ENCODE data around the gene SLC16A9. TPM values are rescaled to one million over a fixed set of nuclear protein-coding genes. Genes with fewer than 3 reads are reported as not detected.
"Not testable (repeated sequence)": the region's sequence is repeated elsewhere in the genome, so short reads cannot be mapped to it uniquely, and the experiment has no call there.

The SLC16A9 gene
- total and polyA plus RNA-seq, 8 donors: 1.5 to 45.9 (median 41.4) TPM

DNA sequence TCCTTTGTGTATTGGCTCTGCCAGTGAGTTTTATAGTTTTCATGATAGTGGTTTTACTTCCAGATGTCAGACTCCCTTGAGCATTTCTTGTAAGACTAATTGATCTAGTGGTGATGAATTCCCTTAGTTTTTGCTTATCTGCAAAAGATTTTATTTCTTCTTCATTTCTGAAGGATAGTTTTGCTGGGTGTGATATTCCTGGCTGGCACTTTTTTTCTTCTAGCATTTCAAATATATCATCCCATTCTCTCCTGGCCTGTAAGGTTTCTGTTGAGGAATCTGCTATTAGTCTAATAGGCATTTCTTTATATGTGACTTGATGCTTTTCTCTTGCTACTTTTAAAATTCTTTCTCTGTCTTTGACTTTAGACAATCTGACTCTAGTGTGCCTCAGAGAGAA, 64.8 kb downstream of the SLC16A9 start:
- intact Hi-C loops (cut with DNase I): no loop called here
- TF ChIP-seq, protein P1, sequence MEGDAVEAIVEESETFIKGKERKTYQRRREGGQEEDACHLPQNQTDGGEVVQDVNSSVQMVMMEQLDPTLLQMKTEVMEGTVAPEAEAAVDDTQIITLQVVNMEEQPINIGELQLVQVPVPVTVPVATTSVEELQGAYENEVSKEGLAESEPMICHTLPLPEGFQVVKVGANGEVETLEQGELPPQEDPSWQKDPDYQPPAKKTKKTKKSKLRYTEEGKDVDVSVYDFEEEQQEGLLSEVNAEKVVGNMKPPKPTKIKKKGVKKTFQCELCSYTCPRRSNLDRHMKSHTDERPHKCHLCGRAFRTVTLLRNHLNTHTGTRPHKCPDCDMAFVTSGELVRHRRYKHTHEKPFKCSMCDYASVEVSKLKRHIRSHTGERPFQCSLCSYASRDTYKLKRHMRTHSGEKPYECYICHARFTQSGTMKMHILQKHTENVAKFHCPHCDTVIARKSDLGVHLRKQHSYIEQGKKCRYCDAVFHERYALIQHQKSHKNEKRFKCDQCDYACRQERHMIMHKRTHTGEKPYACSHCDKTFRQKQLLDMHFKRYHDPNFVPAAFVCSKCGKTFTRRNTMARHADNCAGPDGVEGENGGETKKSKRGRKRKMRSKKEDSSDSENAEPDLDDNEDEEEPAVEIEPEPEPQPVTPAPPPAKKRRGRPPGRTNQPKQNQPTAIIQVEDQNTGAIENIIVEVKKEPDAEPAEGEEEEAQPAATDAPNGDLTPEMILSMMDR (IDR thresholded peaks at IDR 0.05): no peak
- Histone ChIP-seq H3K9me3 (peaks cover 0 to 17% of the 10 kb centered on the region in 2 donors), H3K4me1 (peaks cover 0 to 6% of the 10 kb centered on the region in 2 donors), H3K36me3 (no peaks in the 10 kb centered on the region), H3K4me3 (no peak overlapping the region), H3K27ac (no peak overlapping the region), H3K27me3 (no peaks in the 10 kb centered on the region)
- no peak for DNase-seq
- no peak for ATAC-seq

DNA sequence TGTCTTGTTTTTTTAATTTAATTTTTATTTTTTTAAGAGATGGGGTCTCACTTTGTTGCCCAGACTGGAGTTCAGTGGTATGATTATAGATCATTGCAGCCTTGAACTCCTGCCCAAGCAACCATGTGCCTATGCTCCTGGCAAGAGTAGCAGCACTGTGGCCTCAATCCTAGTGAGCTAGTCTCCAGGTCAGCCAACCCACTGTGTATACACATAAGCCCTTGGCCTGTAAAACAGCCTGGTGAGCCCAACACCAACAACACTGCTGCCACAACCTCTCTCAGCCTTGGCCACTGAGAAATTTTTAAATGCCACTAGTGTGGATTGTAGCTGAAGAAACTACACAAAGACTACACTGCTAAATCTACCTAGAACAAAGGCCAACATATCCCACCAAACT, 68.0 kb downstream of the SLC16A9 start:
- intact Hi-C loops (cut with DNase I); H3K27ac ChIP-seq: not testable (repeated sequence)

DNA sequence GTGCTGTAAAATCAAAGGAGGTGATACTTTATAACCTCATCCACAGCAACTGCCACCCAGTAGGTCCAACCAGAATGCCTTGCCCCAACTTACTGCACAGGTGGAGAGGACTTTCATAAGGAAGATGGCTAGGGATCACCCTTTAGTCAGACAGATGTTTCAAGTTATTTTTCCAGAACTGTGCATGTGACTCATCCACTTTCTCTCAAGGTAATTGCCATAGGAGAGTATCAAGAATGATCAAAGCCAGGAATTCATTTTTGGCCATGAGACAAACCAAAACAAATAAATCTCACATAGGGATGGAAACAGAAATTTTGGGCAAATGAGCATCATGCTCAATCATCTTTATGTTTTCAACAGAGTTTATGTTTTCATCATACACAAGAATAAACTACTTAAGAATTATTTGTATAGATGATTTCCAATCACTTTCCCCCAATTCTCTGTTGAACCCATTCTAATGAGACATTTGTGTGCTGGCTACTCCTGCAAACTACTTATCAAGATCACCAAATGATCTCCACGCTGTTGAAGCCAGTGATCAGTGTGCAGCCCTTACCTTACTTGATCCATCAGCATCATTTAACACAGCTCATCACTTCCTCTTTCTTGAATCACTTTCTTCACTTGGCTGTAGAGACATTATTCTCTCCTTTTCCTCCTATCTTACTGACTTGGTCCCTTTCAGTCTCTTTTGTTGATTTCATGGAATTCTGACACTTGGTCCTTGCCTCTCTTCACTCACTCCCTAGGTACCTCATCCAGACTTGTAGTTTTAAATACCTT, 74.0 kb downstream of the SLC16A9 start:
- TF ChIP-seq, protein P1 (IDR thresholded peaks at IDR 0.05): no peak
- Histone ChIP-seq H3K36me3 (no peaks in the 10 kb centered on the region), H3K27me3 (no peaks in the 10 kb centered on the region), H3K9me3 (peaks cover 0 to 3% of the 10 kb centered on the region in 2 donors), H3K4me3 (no peak overlapping the region), H3K27ac (no peak overlapping the region), H3K4me1 (no peaks in the 10 kb centered on the region)
- ATAC-seq (no peak), DNase-seq (no peak)
- intact Hi-C loops (cut with DNase I): no loop called here

More for the DNA sequence above, 68.0 kb downstream of the SLC16A9 start:
- peaks cover 0 to 20% of the 10 kb centered on the region in 2 donors for H3K9me3 ChIP-seq
- not testable (repeated sequence) for H3K36me3 ChIP-seq, H3K4me3 ChIP-seq, H3K27me3 ChIP-seq, DNase-seq, H3K4me1 ChIP-seq, ATAC-seq

DNA sequence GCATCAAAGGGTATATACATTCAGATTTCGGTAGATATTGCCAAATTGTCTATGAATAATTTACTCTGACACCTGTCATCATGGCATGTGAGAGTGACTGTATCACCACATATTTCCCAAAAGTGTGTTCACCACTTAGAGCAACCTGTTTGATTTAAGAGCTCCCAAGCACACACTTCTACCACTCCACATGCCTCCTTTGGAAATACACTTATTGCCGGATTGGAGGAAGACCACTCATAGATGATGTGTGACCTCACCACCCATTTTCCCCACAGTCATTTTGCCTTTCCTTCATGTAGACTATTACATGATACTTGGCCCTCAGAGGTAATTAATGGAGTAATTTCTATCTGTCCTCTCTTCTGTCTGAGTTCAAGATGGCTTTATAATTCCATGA, 75.5 kb downstream of the SLC16A9 start:
- no peak overlapping the region for H3K27ac ChIP-seq
- no peaks in the 10 kb centered on the region for H3K36me3 ChIP-seq
- no peak for DNase-seq
- H3K27me3 ChIP-seq: no peaks in the 10 kb centered on the region
- H3K4me3 ChIP-seq: no peak overlapping the region
- no peaks in the 10 kb centered on the region for H3K4me1 ChIP-seq
- peak; percentile 76 for ATAC-seq
- H3K9me3 ChIP-seq: peaks cover 0 to 3% of the 10 kb centered on the region in 2 donors
- intact Hi-C loops (cut with DNase I): no loop called here
- TF ChIP-seq, protein P1 (IDR thresholded peaks at IDR 0.05): no peak

DNA sequence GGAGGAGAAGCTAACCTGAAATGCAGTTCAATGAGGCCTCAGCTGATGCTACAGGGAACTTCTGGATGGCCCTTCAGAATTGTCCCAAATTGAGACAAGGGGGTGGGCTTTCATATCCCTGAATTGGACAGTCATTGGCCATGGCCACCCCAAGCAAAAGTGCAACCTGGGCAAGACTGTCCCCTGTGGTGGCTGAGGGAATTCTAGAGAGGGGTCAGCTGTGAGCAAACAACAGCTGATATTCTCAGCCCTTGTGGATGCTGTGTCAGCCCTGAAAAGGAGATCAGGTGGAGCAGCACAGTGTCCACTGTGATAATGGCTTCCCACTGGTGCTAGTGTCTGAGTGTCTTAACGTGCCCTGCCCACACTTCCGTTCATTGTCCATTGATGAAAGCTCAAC, 76.6 kb downstream of the SLC16A9 start:
- no peak for ATAC-seq
- intact Hi-C loops (cut with DNase I): no loop called here

More for the DNA sequence above, 76.6 kb downstream of the SLC16A9 start:
- no peak overlapping the region for H3K4me3 ChIP-seq
- no peak overlapping the region for H3K27ac ChIP-seq
- TF ChIP-seq, protein P1 (IDR thresholded peaks at IDR 0.05): no peak
- H3K36me3 ChIP-seq: no peaks in the 10 kb centered on the region
- no peak for DNase-seq
- no peaks in the 10 kb centered on the region for H3K27me3 ChIP-seq
- no peaks in the 10 kb centered on the region for H3K4me1 ChIP-seq
- peaks cover 0 to 3% of the 10 kb centered on the region in 2 donors for H3K9me3 ChIP-seq

All from left lung (tissue), 10 donors.